Psoas muscle (tissue), 8 donors: ENCODE results near the gene NACA. TPM values are rescaled to one million over a fixed set of nuclear protein-coding genes. Genes with fewer than 3 reads are reported as not detected.

Experiments used
- ATAC-seq, 4 donors: fragments of 200-7000 bp; cut with Tn5 transposase; one replicate each; pipeline ENCODE4 v1.9.1; 2020; ENCODE audit warnings: moderate library complexity in 3 of 4, mild to moderate bottlenecking in 2 of 4
- DNase-seq, 2 donors: peaks; one replicate each; pipeline ENCODE4 v3.0.0-alpha.2; 2020
- H3K27ac ChIP-seq: fragments of 200-600 bp; one replicate; pipeline ENCODE4 v1.8.0; 2022
- H3K27me3 ChIP-seq, 3 donors: fragments of 200-600 bp in 1 of 3; one replicate each; pipeline versions ENCODE4 v1.6.1 to v1.8.0; 2013 to 2022; ENCODE audit warnings: low read length in 2 of 3, mild to moderate bottlenecking in 2 of 3, moderate library complexity in 1 of 3; ENCODE audit not compliant: insufficient read depth in 3 of 3
- H3K36me3 ChIP-seq, 2 donors: fragments of 200-600 bp in 1 of 2; one replicate each; pipeline versions ENCODE4 v1.6.1 to v1.8.0; 2013 to 2022; ENCODE audit warnings: low read depth in 1 of 2, mild to moderate bottlenecking in 1 of 2, moderate library complexity in 1 of 2; ENCODE audit not compliant: insufficient read depth in 1 of 2
- H3K4me1 ChIP-seq: fragments of 200-600 bp; one replicate; pipeline ENCODE4 v1.8.0; 2022
- H3K4me3 ChIP-seq: fragments of 200-600 bp; one replicate; pipeline ENCODE4 v1.8.0; 2022; ENCODE audit warnings: mild to moderate bottlenecking
- H3K9me3 ChIP-seq: fragments of 200-600 bp; one replicate; pipeline ENCODE4 v1.8.0; 2022
- WGBS, 3 donors: extraction: QIAGEN DNeasy Blood & Tissue Kit; methylation state at CpG; one replicate each; pipeline versions ENCODE4 v1.1.6 to v1.1.7; 2013; 5-methylcytosine and 5-hydroxymethylcytosine counted together
- intact Hi-C, 2 donors: fragments of 100-400 bp; cut with DNase I; formaldehyde crosslinking; loops; one replicate each; pipeline versions ENCODE4 v1.11.0 to v1.14.2; 2022
- polyA plus RNA-seq, 3 donors: library from polyadenylated mRNA; stranded (reverse); fragments of 200-250 nt; gene quantifications; one replicate each; pipeline ENCODE4 v1.2.3, GENCODE V29; 2013
- total RNA-seq, 4 donors: library from RNA; stranded (reverse); fragmentation: NEBNext Ultra II Directional in 2 of 4; extraction: Animal tissue kit (Norgen Biotek cat#: 25700) in 2 of 4; gene quantifications; one replicate each; pipeline versions ENCODE4 v1.2.1 to v1.2.4, GENCODE V29; 2021 to 2023
- TF ChIP-seq, protein P1 (sequence below): fragments of 200-600 bp; IDR thresholded peaks from one replicate; pipeline ENCODE4 v1.8.0; 2022; ENCODE audit warnings: antibody characterized with exemption
- donor health status: healthy with polysubstance abuse.
- donor health status: DM: no; HTN: no; CAD: no; lungs with moderate emphysema.
- donor health status: Bipolar disorder and iron deficiency.
- donor health status: healthy.
- donor health status: DM: yes; HTN: yes; CAD: no.
- donor health status: DM: no; HTN: no; CAD: no.
- donor health status: DM: no; HTN: no; CAD: no.
- donor health status: DM: yes; HTN: yes; CAD: no.

NACA gene
- total and polyA plus RNA-seq, 7 donors = 434 to 1,147 (median 496) TPM

DNA sequence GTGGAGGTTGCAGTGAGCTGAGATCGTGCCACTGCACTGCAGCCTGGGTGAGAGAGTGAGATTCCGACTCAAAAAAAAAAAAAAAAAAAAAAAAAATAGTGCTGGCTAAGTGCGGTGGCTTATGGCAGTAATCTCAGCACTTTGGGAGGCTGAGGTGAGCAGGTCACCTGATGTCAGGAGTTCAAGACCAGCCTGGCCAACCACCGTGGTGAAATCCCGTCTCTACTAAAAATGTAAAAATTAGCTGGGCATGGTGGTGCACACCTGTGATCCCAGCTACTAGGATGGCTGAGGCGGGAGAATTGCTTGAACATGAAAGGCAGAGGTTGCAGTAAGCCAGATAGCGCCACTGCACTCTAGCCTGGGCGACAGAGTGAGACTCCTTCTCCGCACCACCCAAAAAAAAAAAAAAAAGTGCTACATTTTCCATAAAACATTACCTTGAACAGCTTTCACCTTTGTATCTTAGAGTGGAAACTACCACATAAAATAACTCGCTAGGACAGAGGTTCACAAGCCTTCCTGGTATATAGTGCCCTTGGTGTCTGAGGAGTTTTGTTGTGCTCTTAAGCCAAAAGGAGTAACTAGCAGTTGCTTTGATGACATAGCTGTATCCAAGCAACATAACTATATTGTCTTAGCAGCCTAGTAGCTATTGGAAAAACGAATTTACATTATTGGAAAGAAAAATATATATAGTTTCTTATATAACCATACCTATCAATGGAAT, 48.1 kb downstream of the NACA start:
- Histone ChIP-seq H3K4me1 (peaks cover 60% of the 10 kb centered on the region), H3K4me3 (no peak overlapping the region), H3K9me3 (no peaks in the 10 kb centered on the region), H3K36me3 (peaks cover 3 to 37% of the 10 kb centered on the region in 2 donors), H3K27me3 (no peaks in the 10 kb centered on the region), H3K27ac (peak overlapping the region; percentile 50)
- WGBS, 3 donors = 71 to 88% (median 77%) methylated on average over 10 to 11 of the region's 11 CpGs
- no peak for ATAC-seq
- no peak for DNase-seq
- TF ChIP-seq, protein P1, sequence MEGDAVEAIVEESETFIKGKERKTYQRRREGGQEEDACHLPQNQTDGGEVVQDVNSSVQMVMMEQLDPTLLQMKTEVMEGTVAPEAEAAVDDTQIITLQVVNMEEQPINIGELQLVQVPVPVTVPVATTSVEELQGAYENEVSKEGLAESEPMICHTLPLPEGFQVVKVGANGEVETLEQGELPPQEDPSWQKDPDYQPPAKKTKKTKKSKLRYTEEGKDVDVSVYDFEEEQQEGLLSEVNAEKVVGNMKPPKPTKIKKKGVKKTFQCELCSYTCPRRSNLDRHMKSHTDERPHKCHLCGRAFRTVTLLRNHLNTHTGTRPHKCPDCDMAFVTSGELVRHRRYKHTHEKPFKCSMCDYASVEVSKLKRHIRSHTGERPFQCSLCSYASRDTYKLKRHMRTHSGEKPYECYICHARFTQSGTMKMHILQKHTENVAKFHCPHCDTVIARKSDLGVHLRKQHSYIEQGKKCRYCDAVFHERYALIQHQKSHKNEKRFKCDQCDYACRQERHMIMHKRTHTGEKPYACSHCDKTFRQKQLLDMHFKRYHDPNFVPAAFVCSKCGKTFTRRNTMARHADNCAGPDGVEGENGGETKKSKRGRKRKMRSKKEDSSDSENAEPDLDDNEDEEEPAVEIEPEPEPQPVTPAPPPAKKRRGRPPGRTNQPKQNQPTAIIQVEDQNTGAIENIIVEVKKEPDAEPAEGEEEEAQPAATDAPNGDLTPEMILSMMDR = no peak
- intact Hi-C loops = no loop called here

DNA sequence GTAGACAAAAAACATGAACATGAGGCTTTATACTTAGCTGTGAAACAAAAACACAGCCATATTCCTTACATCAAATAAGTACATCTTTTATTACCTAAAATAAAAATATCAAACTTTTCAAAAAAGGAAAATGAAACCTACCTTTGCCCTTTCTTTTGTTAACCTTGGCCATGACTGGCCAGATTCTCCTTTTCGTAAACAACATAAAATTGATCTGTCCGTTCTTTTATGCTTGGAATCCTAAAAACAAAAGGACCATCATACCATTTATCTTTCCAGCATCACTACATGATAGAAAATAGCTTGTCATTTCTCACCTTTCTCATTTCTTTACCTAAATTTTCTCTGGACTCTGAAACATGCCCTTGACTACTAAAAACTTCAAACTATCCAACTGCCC, 53.5 kb downstream of the NACA start:
- Histone ChIP-seq H3K4me3 (no peak overlapping the region), H3K36me3 (peaks cover 0 to 73% of the 10 kb centered on the region in 2 donors)
- WGBS, 3 donors = 89 to 93% (median 90%) methylated on average over 2 of the region's 2 CpGs

DNA sequence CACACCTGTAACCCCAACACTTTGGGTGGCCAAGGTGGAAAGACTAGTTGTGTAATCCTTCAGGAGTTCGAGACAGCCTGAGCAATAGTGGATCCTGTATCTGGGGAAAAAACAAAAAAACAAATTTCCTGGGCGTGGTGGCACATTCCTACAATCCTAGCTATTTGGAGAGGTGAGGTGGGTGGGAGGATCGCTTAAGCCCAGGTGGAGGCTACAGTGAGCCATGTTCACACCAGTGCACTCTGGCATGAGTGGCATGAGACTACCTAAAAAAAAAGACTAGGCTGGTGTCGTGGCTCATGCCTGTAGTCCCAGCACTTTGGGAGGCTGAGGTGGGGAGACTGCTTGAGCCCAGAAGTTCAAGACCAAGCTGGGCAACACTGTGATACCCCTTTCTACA, 54.3 kb downstream of the NACA start:
- H3K4me3 ChIP-seq = no peak overlapping the region
- H3K9me3 ChIP-seq = no peaks in the 10 kb centered on the region
- DNase-seq (no peak), ATAC-seq (no peak)
- H3K27me3 ChIP-seq = no peaks in the 10 kb centered on the region
- intact Hi-C loops = no loop called here
- 82 to 91% (median 88%) methylated on average over 4 of the region's 4 CpGs for WGBS, 3 donors
- peaks cover 17% of the 10 kb centered on the region for H3K4me1 ChIP-seq
- TF ChIP-seq, protein P1 = no peak
- H3K36me3 ChIP-seq = peaks cover 0 to 81% of the 10 kb centered on the region in 2 donors
- H3K27ac ChIP-seq = no peak overlapping the region

More for the DNA sequence above, 53.5 kb downstream of the NACA start:
- intact Hi-C loops = no loop called here
- Histone ChIP-seq H3K9me3 (no peaks in the 10 kb centered on the region), H3K27ac (no peak overlapping the region), H3K27me3 (no peaks in the 10 kb centered on the region), H3K4me1 (peaks cover 20% of the 10 kb centered on the region)
- TF ChIP-seq, protein P1 = no peak
- ATAC-seq (no peak), DNase-seq (no peak)

DNA sequence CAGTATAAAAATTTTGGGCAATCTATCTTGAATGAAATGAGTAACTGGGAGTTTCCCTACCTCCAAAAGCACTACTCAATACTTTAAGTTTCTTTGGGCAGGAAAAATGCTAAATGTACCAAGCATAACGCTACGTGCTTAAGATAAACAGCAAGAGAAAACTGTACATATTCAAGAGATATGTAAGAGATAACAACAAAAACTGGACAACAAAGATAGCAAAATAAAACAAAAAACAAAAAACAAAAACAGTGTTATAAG, 57.0 kb downstream of the NACA start:
- Histone ChIP-seq H3K9me3 (no peaks in the 10 kb centered on the region), H3K27me3 (no peaks in the 10 kb centered on the region), H3K4me1 (peaks cover 11% of the 10 kb centered on the region), H3K36me3 (peaks cover 4 to 100% of the 10 kb centered on the region in 2 donors), H3K4me3 (no peak overlapping the region), H3K27ac (no peak overlapping the region)
- ATAC-seq (no peak), DNase-seq (no peak)
- 90 to 95% (median 93%) methylated on average over 2 of the region's 2 CpGs for WGBS, 3 donors
- TF ChIP-seq, protein P1 = no peak
- intact Hi-C loops = no loop called here

Other genes starting within 250 kb of the NACA start
- gene GLS2, start 237.1 kb downstream of the NACA start, total RNA-seq = under 1 TPM in 1 of 4 donors, not detected in 3; 0.19 TPM
- gene GLS2, start 237.1 kb downstream of the NACA start, polyA plus RNA-seq = under 1 TPM; 0.08 to 0.18 (median 0.11) TPM
- gene RBMS2, start 203.5 kb downstream of the NACA start, total RNA-seq = 10 to 100 TPM; 11.8 to 20.5 (median 14.8) TPM
- gene RBMS2, start 203.5 kb downstream of the NACA start, polyA plus RNA-seq = 1 to 10 TPM; 3.0 to 5.0 (median 3.8) TPM
- 10 to 100 TPM; 41.0 to 53.8 (median 47.7) TPM for gene BAZ2A, start 95.0 kb downstream of the NACA start, total RNA-seq
- 10 to 100 TPM; 10.0 to 39.4 (median 25.5) TPM for gene BAZ2A, start 95.0 kb downstream of the NACA start, polyA plus RNA-seq
- gene ATP5F1B, start 79.3 kb downstream of the NACA start, total RNA-seq = 1,000 to 10,000 TPM; 1,044 to 2,377 (median 1,300) TPM
- 1,000 to 10,000 TPM; 1,196 to 2,759 (median 1,470) TPM for gene ATP5F1B, start 79.3 kb downstream of the NACA start, polyA plus RNA-seq
- 100 to 1,000 TPM; 118 to 192 (median 148) TPM for gene PTGES3, start 37.0 kb downstream of the NACA start, total RNA-seq
- 100 to 1,000 TPM; 141 to 253 (median 165) TPM for gene PTGES3, start 37.0 kb downstream of the NACA start, polyA plus RNA-seq
- gene PRIM1, start 27.0 kb upstream of the NACA start, total RNA-seq = 1 to 10 TPM; 2.3 to 4.8 (median 3.4) TPM
- gene PRIM1, start 27.0 kb upstream of the NACA start, polyA plus RNA-seq = 1 to 10 TPM; 3.0 to 10.0 (median 6.3) TPM
- gene HSD17B6, start 38.0 kb upstream of the NACA start, total RNA-seq = under 1 TPM in 3 of 4 donors, not detected in 1; 0.28 to 0.51 (median 0.36) TPM
- gene HSD17B6, start 38.0 kb upstream of the NACA start, polyA plus RNA-seq = 1 to 10 TPM in 1 of 3 donors, under 1 TPM in 2; 0.14 to 4.5 (median 0.17) TPM
- under 1 TPM in 3 of 4 donors, not detected in 1; 0.13 to 0.97 (median 0.69) TPM for gene SDR9C7, start 209.1 kb upstream of the NACA start, total RNA-seq
- under 1 TPM; 0.07 to 0.23 (median 0.22) TPM for gene SDR9C7, start 209.1 kb upstream of the NACA start, polyA plus RNA-seq
- gene RDH16, start 232.3 kb upstream of the NACA start, total RNA-seq = under 1 TPM; 0.20 to 0.52 (median 0.40) TPM
- gene RDH16, start 232.3 kb upstream of the NACA start, polyA plus RNA-seq = under 1 TPM; 0.10 to 0.47 (median 0.10) TPM